ENCODE measurements around the gene RTN4. TPM values are rescaled to one million over a fixed set of nuclear protein-coding genes. Genes with fewer than 3 reads are reported as not detected.

RTN4 gene
- total and polyA plus RNA-seq, 2 of the 4 experiments (the other 2 are of a cell fraction), result 77.8 to 588 TPM

- H3K9me1 ChIP-seq (ENCODE audit: insufficient read depth, low read length), result peaks cover 13% of the 10 kb centered on the region
- CTCF ChIA-PET, result interaction anchor here (0.6 to 1.7 kb wide), 2 partner anchors 22 to 193 kb away, joined by 4 read pairs; no protein-coding TSS in a partner anchor
- peaks cover 23 to 37% of the 10 kb centered on the region in 2 experiments for H3K79me1 ChIP-seq (ENCODE audit: low read depth in 1 of 2, low read length in 2 of 2)
- H3K27me3 ChIP-seq (ENCODE audit: control insufficient read depth, insufficient read depth, low read length), result no peaks in the 10 kb centered on the region
- no peaks in the 10 kb centered on the region for H3K9me3 ChIP-seq (ENCODE audit: control insufficient read depth, insufficient read depth, low read length)
- H3K4me2 ChIP-seq (ENCODE audit: low read depth, low read length), result no peak overlapping the region
- H3K56ac ChIP-seq (ENCODE audit: extremely low read depth, insufficient read depth, low read length), result 0 out of 2 replicates have a peak overlapping the region, but pooled peaks have one; percentile 11
- H3K9ac ChIP-seq (ENCODE audit: low read depth, low read length), result no peak overlapping the region
- H4K20me1 ChIP-seq (ENCODE audit: insufficient read depth, low read length), result no peaks in the 10 kb centered on the region
- H2AK9ac ChIP-seq (replicated peaks; ENCODE audit: low read depth, low read length, poor library complexity), result no peak overlapping the region
- no peak overlapping the region for H2AFZ ChIP-seq (replicated peaks; ENCODE audit: low read length, poor library complexity)
- peak overlapping the region; percentile 48 for H2BK20ac ChIP-seq (ENCODE audit: low read depth, low read length)
- H3K23ac ChIP-seq (ENCODE audit: low read depth, low read length), result 0 out of 2 replicates have a peak overlapping the region, but pooled peaks have one; percentile 35
- H3K4me1 ChIP-seq (ENCODE audit: control insufficient read depth, insufficient read depth, low read length), result peaks cover 31% of the 10 kb centered on the region
- H4K8ac ChIP-seq (ENCODE audit: low read depth in 2 of 2, low read length in 2 of 2), result peak overlapping the region; percentile 38 to 46; a peak in 2 of 4 replicates
- DNase-seq, result no peak
- intact Hi-C loops (cut with micrococcal nuclease), result no loop called here
- H3K14ac ChIP-seq (replicated peaks; ENCODE audit: low read depth, low read length), result peak overlapping the region; percentile 68; the same call in 1 of the 2 replicates
- H3K36me3 ChIP-seq (ENCODE audit: control insufficient read depth, insufficient read depth, low read length), result no peaks in the 10 kb centered on the region
- POLR2A ChIA-PET (ENCODE audit: unreplicated experiment), result no interaction called here
- H3K4ac ChIP-seq (ENCODE audit: low read depth, low read length), result peak overlapping the region; percentile 74
- H2BK120ac ChIP-seq (ENCODE audit: low read depth, low read length), result peak overlapping the region; percentile 45
- peak overlapping the region; percentile 30 for H4K5ac ChIP-seq (ENCODE audit: low read depth, low read length)
- in situ Hi-C loops (cut with MboI; ENCODE audit: low sequenced_read_pairs), result no loop called here
- TF ChIP-seq RAD21 (IDR thresholded peaks at IDR 0.05; ENCODE audit: low read length), result no peak
- TF ChIP-seq RCOR1 (IDR thresholded peaks at IDR 0.05; ENCODE audit: insufficient replicate concordance, low read length), result no peak
- TF ChIP-seq NFE2L2 (IDR thresholded peaks at IDR 0.05; ENCODE audit: low read depth, low read length), result no peak
- TF ChIP-seq ELK1 (IDR thresholded peaks at IDR 0.05; ENCODE audit: borderline replicate concordance, low read depth, low read length), result no peak
- TF ChIP-seq USF2 (IDR thresholded peaks at IDR 0.05; ENCODE audit: low read depth, low read length), result no peak
- TF ChIP-seq RFX5 (IDR thresholded peaks at IDR 0.05; ENCODE audit: low read depth, low read length), result no peak
- TF ChIP-seq SMC3 (IDR thresholded peaks at IDR 0.05; ENCODE audit: low read depth, low read length), result no peak
- TF ChIP-seq BHLHE40 (IDR thresholded peaks at IDR 0.05; ENCODE audit: low read depth, low read length), result no peak
- TF ChIP-seq CEBPB (IDR thresholded peaks at IDR 0.05; ENCODE audit: low read depth, low read length), result no peak
- TF ChIP-seq MXI1 (IDR thresholded peaks at IDR 0.05; ENCODE audit: borderline replicate concordance, low read depth, low read length), result no peak
- TF ChIP-seq MAZ (IDR thresholded peaks at IDR 0.05; ENCODE audit: borderline replicate concordance, low read depth, low read length), result no peak
- no peak for TF ChIP-seq POLR2A (IDR thresholded peaks at IDR 0.05; ENCODE audit: low read depth, low read length)
- TF ChIP-seq CTCF (conservative IDR thresholded peaks at IDR 0.05; ENCODE audit: low read depth, low read length), result no peak
- no peak for TF ChIP-seq FOS (IDR thresholded peaks at IDR 0.05; ENCODE audit: low read depth, low read length)
- TF ChIP-seq CHD1 (IDR thresholded peaks at IDR 0.05; ENCODE audit: low read depth, low read length), result no peak
- no peak for TF ChIP-seq MAFK (IDR thresholded peaks at IDR 0.05; ENCODE audit: low read depth, low read length)
- peak overlapping the region; percentile 14; the same call in 1 of the 2 replicates for H3K18ac ChIP-seq (ENCODE audit: low read depth, low read length)
- dilution Hi-C loops (cut with HindIII; ENCODE audit: low sequenced_read_pairs, unreplicated experiment), result no loop called here
- peak overlapping the region; percentile 82 for H2AK5ac ChIP-seq (ENCODE audit: low read depth, low read length)
- ATAC-seq (ENCODE audit: low read depth), result no peak
- no CpG with 5 or more reads among the region's 6 CpGs for WGBS, 2 experiments (ENCODE audit: extremely low coverage in 2 of 2, insufficient read length in 1 of 2)
- BruUV-seq (replicated peaks), result no TSS peak
- H2BK15ac ChIP-seq (ENCODE audit: low read depth, low read length), result peak overlapping the region; percentile 79
- H3K4me3 ChIP-seq (ENCODE audit: insufficient read depth, low read depth, low read length), result no peak overlapping the region
- 0 out of 2 replicates have a peak overlapping the region, but pooled peaks have one; percentile 28 for H3K27ac ChIP-seq (ENCODE audit: insufficient read depth, low read length)
- H4K91ac ChIP-seq (ENCODE audit: insufficient read depth, low read depth, low read length), result peak overlapping the region; percentile 80
- H2BK5ac ChIP-seq (ENCODE audit: low read depth, low read length, poor library complexity, severe bottlenecking), result peak overlapping the region; percentile 50
These were observed 42.2 kb upstream of the RTN4 start for GRCh38 chr2:55092439-55092838.
